Measurements from ENCODE around the gene MORC1.
"Not testable (repeated sequence)": the region's sequence is repeated elsewhere in the genome, so short reads cannot be mapped to it uniquely, and the experiment has no call there.

The MORC1 gene

GRCh38 chr3:109149078-109149477 lies 31.1 kb upstream of the MORC1 start:
- DNase-seq (ENCODE audit: low spot score), result no peak
- in situ Hi-C loops (cut with MboI; ENCODE audit: low pct_unique_long_range_greater_than_20kb, low sequenced_read_pairs, unreplicated experiment), result no loop called here
- no peak for TF ChIP-seq CTCF (IDR thresholded peaks at IDR 0.05; ENCODE audit: extremely low read depth, insufficient read depth, missing control alignments)

GRCh38 chr3:109143646-109144045 lies 25.7 kb upstream of the MORC1 start:
- TF ChIP-seq CTCF (IDR thresholded peaks at IDR 0.05; ENCODE audit: extremely low read depth, insufficient read depth, missing control alignments), result no peak

GRCh38 chr3:109140318-109140717 lies 22.4 kb upstream of the MORC1 start:
- TF ChIP-seq CTCF (IDR thresholded peaks at IDR 0.05; ENCODE audit: extremely low read depth, insufficient read depth, missing control alignments), result no peak
- in situ Hi-C loops (cut with MboI; ENCODE audit: low pct_unique_long_range_greater_than_20kb, low sequenced_read_pairs, unreplicated experiment), result no loop called here
- no peak for DNase-seq (ENCODE audit: low spot score)

More at GRCh38 chr3:109143646-109144045, 25.7 kb upstream of the MORC1 start:
- DNase-seq (ENCODE audit: low spot score), result no peak
- in situ Hi-C loops (cut with MboI; ENCODE audit: low pct_unique_long_range_greater_than_20kb, low sequenced_read_pairs, unreplicated experiment), result no loop called here

- in situ Hi-C loops (cut with MboI; ENCODE audit: low pct_unique_long_range_greater_than_20kb, low sequenced_read_pairs, unreplicated experiment), result no loop called here
- no peak for TF ChIP-seq CTCF (IDR thresholded peaks at IDR 0.05; ENCODE audit: extremely low read depth, insufficient read depth, missing control alignments)
- no peak for DNase-seq (ENCODE audit: low spot score)
These were observed 19.8 kb upstream of the MORC1 start for GRCh38 chr3:109137761-109138160.

- in situ Hi-C loops (cut with MboI; ENCODE audit: low pct_unique_long_range_greater_than_20kb, low sequenced_read_pairs, unreplicated experiment), result no loop called here
- DNase-seq (ENCODE audit: low spot score), result no peak
- TF ChIP-seq CTCF (IDR thresholded peaks at IDR 0.05; ENCODE audit: extremely low read depth, insufficient read depth, missing control alignments), result no peak
These were observed 18.6 kb upstream of the MORC1 start, which contains the start of gene C3orf85 for GRCh38 chr3:109136523-109136922. TSS of gene C3orf85 (plus strand) at chr3:109136719. CDS start at chr3:109136848, 129 bp downstream.

GRCh38 chr3:109133474-109133816 lies 15.5 kb upstream of the MORC1 start:
- in situ Hi-C loops (cut with MboI; ENCODE audit: low pct_unique_long_range_greater_than_20kb, low sequenced_read_pairs, unreplicated experiment); DNase-seq (ENCODE audit: low spot score): not testable (repeated sequence)

- in situ Hi-C loops (cut with MboI; ENCODE audit: low pct_unique_long_range_greater_than_20kb, low sequenced_read_pairs, unreplicated experiment), result no loop called here
- no peak for TF ChIP-seq CTCF (IDR thresholded peaks at IDR 0.05; ENCODE audit: extremely low read depth, insufficient read depth, missing control alignments)
- no peak for DNase-seq (ENCODE audit: low spot score)
These were observed 15.0 kb upstream of the MORC1 start for GRCh38 chr3:109132801-109133473.

All from GM13977 (cell line).